ENCODE data around the gene ATP5PD. TPM values are rescaled to one million over a fixed set of nuclear protein-coding genes. Genes with fewer than 3 reads are reported as not detected.

The ATP5PD gene
- total RNA-seq, 1 donor from 2014 or later = 133 TPM

DNA sequence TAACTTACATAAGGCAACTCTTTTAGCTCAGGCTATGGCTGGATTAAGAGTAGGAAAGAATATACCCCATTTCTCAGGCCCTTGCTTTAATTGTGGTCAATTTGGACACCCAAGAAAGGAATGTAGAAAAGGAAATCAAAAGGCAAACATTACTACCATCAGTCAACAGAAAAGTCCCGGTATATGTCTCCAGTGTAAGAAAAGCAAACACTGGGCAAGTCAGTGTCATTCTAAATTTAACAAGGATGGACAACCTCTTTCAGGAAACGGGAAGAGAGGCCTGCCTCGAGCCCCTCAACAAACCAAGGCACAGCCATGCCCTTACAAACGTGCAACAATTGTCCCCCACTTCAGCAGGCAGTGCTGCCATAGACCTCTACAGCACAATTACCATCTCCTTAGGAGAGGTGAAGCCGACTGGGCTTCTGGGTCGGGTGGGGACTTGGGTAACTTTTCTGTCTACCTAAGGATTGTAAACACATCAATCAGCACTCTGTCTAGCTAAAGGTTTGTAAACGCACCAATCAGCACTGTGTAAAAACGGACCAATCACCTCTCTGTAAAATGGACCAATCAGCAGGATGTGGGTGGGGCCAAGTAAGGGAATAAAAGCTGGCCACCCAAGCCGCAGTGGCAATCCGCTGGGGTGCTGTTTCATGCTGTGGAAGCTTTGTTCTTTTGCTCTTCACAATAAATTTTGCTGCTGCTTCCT lies 21.9 kb downstream of the ATP5PD start:
- peaks cover 23 to 30% of the 10 kb centered on the region in 2 donors for H3K36me3 ChIP-seq
- no peak overlapping the region for H3K27ac ChIP-seq
- H3K4me1 ChIP-seq = no peaks in the 10 kb centered on the region
- TF ChIP-seq, protein P1, sequence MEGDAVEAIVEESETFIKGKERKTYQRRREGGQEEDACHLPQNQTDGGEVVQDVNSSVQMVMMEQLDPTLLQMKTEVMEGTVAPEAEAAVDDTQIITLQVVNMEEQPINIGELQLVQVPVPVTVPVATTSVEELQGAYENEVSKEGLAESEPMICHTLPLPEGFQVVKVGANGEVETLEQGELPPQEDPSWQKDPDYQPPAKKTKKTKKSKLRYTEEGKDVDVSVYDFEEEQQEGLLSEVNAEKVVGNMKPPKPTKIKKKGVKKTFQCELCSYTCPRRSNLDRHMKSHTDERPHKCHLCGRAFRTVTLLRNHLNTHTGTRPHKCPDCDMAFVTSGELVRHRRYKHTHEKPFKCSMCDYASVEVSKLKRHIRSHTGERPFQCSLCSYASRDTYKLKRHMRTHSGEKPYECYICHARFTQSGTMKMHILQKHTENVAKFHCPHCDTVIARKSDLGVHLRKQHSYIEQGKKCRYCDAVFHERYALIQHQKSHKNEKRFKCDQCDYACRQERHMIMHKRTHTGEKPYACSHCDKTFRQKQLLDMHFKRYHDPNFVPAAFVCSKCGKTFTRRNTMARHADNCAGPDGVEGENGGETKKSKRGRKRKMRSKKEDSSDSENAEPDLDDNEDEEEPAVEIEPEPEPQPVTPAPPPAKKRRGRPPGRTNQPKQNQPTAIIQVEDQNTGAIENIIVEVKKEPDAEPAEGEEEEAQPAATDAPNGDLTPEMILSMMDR (IDR thresholded peaks at IDR 0.05) = no peak
- no peaks in the 10 kb centered on the region for H3K9me3 ChIP-seq
- intact Hi-C loops (cut with DNase I) = no loop called here
- DNase-seq (ENCODE audit: low spot score in 2 of 2) = no peak
- no peak overlapping the region for H3K4me3 ChIP-seq
- H3K27me3 ChIP-seq = no peaks in the 10 kb centered on the region

DNA sequence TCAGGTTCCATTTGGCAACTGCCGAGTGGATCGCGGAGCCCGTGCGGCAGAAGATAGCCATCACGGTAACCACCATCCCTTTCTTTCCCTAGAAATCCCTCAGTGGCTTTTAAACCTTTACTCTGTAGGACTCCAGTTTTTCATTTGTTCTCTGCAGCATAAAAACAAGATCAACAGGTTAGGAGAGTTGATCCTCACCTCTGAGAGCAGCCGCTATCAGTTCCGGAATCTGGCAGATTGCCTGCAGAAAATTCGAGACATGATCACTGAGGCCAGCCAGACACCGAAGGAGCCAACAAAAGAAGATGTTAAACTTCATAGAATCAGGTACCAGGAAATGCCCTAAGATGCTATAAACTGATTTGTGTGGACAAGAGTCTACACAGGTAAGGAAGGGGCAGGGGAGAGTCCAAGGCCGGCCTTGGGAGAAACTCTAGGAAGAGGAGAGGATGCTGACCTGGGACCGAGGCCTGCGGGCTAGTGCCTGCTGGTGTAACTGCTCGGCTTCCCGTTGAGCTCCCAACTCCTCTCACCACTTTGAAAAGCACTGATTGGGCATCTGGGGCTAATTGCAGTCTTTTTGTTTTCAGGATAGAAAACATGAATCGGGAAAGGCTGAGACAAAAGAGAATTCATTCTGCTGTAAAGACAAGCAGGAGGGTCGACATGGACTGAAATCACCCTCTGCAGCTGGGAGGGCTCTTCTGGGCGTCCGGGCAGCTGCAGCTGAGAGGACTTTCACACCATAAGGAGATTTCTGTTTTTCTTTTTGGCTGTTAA lies 26.2 kb downstream of the ATP5PD start:
- DNase-seq (ENCODE audit: low spot score in 2 of 2) = no peak
- TF ChIP-seq, protein P1 (IDR thresholded peaks at IDR 0.05) = no peak
- intact Hi-C loops (cut with DNase I) = no loop called here
- no peaks in the 10 kb centered on the region for H3K4me1 ChIP-seq
- H3K27me3 ChIP-seq = no peaks in the 10 kb centered on the region
- peaks cover 27 to 58% of the 10 kb centered on the region in 2 donors for H3K36me3 ChIP-seq
- H3K9me3 ChIP-seq = no peaks in the 10 kb centered on the region
- H3K27ac ChIP-seq = no peak overlapping the region
- H3K4me3 ChIP-seq = no peak overlapping the region

GRCh38 chr17:75019710-75020109 lies 27.1 kb downstream of the ATP5PD start:
- TF ChIP-seq, protein P1 (IDR thresholded peaks at IDR 0.05) = no peak
- no peak for DNase-seq (ENCODE audit: low spot score in 2 of 2)
- Histone ChIP-seq H3K36me3 (peaks cover 27 to 58% of the 10 kb centered on the region in 2 donors), H3K4me3 (no peak overlapping the region), H3K27me3 (no peaks in the 10 kb centered on the region), H3K27ac (no peak overlapping the region), H3K9me3 (no peaks in the 10 kb centered on the region), H3K4me1 (no peaks in the 10 kb centered on the region)
- intact Hi-C loops (cut with DNase I) = no loop called here

GRCh38 chr17:75019146-75019545 lies 27.6 kb downstream of the ATP5PD start:
- TF ChIP-seq, protein P1 (IDR thresholded peaks at IDR 0.05) = no peak
- H3K36me3 ChIP-seq = peaks cover 27 to 58% of the 10 kb centered on the region in 2 donors
- intact Hi-C loops (cut with DNase I) = no loop called here

DNA sequence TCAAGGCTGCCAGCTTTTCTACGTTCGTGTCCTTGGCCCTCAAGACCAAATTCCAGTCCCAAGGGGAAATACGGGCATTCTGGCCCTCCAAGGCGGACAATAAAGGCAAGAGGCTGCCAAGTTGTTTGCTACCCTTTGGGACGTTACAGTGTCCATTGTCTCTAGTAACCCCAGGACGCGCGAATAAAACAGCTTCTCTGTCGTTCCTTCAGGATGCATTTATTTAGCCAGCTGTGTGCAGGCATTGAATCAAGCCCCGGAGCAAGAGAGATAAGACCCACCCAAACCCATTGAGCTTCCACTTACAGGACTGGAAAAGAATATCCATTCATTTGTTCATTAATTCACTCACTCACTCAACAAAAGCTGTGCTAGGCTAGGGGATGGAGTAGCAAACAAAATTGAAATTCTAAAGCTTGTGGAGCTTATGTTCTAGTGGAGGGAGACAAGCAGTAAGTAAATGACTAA lies 33.6 kb downstream of the ATP5PD start:
- DNase-seq (ENCODE audit: low spot score in 2 of 2) = no peak
- TF ChIP-seq, protein P1 (IDR thresholded peaks at IDR 0.05) = no peak
- Histone ChIP-seq H3K36me3 (peaks cover 3 to 13% of the 10 kb centered on the region in 2 donors), H3K4me1 (peaks cover 4 to 18% of the 10 kb centered on the region in 2 donors), H3K27me3 (no peaks in the 10 kb centered on the region), H3K27ac (peak overlapping the region; percentile 83 to 91), H3K4me3 (peak overlapping the region; percentile 68 to 88), H3K9me3 (no peaks in the 10 kb centered on the region)
- intact Hi-C loops (cut with DNase I) = loop anchor here (1.0 kb wide), 1 partner anchor 52 kb away; no protein-coding TSS in a partner anchor

More at GRCh38 chr17:75019146-75019545, 27.6 kb downstream of the ATP5PD start:
- no peaks in the 10 kb centered on the region for H3K4me1 ChIP-seq
- no peak overlapping the region for H3K27ac ChIP-seq
- H3K9me3 ChIP-seq = no peaks in the 10 kb centered on the region
- H3K4me3 ChIP-seq = no peak overlapping the region
- H3K27me3 ChIP-seq = no peaks in the 10 kb centered on the region
- DNase-seq (ENCODE audit: low spot score in 2 of 2) = no peak
